Measurements from ENCODE around the gene CCNK. TPM values are rescaled to one million over a fixed set of nuclear protein-coding genes. Genes with fewer than 3 reads are reported as not detected.

CCNK gene
- total RNA-seq, 4 donors from 2014 or later, result 14.5 to 42.6 (median 31.3) TPM

DNA sequence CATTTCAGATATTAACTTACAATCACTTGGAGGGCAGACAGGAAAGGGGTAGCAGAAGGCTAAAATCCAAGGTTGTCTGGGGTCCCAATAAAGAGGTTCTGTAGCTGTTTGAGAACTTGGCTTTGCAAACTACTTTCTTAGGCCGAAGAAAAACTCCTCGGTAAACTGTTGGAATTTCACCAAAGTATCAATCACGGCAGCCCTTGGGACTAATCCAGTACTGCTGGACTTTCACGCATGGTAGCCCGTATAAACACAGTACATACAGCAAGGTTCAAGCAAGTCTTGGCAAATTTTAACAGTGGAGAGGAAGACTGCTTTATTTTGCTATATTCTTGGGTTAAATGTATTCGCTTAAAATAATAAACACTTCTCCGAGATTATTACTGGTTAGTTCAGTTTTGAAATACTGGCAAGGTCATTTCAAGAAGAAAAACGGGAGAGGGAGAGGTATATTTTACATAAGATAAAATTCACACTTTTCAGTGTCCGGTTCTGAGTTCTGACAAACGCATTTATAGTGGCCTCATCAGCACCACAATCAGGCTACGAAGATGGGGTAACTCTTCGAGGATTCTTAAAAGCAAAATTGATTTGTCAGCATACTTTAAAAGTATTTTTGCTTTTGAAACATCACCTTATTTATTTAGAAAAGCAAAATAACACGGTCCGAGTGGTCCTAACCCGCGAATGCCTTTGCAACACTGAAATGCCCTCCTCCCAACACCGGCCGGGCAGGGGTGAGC is 1.9 kb upstream of the CCNK start:
- peaks cover 25 to 52% (median 33%) of the 10 kb centered on the region in 4 donors for H3K4me1 ChIP-seq
- intact Hi-C loops (cut with DNase I; ENCODE audit: low total_unique reads), result no loop called here
- no peaks in the 10 kb centered on the region for H3K36me3 ChIP-seq
- in situ Hi-C loops (cut with MboI; ENCODE audit: low pct_ligation_motif_present in 1 of 4, low pct_unique_long_range_greater_than_20kb in 1 of 4, low sequenced_read_pairs in 3 of 4), result no loop called here
- TF ChIP-seq POLR2AphosphoS5 (IDR thresholded peaks at IDR 0.05), result no peak
- TF ChIP-seq, protein P1, sequence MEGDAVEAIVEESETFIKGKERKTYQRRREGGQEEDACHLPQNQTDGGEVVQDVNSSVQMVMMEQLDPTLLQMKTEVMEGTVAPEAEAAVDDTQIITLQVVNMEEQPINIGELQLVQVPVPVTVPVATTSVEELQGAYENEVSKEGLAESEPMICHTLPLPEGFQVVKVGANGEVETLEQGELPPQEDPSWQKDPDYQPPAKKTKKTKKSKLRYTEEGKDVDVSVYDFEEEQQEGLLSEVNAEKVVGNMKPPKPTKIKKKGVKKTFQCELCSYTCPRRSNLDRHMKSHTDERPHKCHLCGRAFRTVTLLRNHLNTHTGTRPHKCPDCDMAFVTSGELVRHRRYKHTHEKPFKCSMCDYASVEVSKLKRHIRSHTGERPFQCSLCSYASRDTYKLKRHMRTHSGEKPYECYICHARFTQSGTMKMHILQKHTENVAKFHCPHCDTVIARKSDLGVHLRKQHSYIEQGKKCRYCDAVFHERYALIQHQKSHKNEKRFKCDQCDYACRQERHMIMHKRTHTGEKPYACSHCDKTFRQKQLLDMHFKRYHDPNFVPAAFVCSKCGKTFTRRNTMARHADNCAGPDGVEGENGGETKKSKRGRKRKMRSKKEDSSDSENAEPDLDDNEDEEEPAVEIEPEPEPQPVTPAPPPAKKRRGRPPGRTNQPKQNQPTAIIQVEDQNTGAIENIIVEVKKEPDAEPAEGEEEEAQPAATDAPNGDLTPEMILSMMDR (IDR thresholded peaks at IDR 0.05), result no peak
- no peak for TF ChIP-seq POLR2A (IDR thresholded peaks at IDR 0.05)
- no peak for TF ChIP-seq EP300 (IDR thresholded peaks at IDR 0.05; ENCODE audit: low read depth)
- DNase-seq, result no peak
- H3K4me3 ChIP-seq, result peak overlapping the region; percentile 76 to 98 (median 93)
- H3K27ac ChIP-seq, result peak overlapping the region; percentile 93 to 99 (median 98)
- H3K9me3 ChIP-seq, result no peaks in the 10 kb centered on the region
- 9 to 22% methylated on average over 9 to 18 of the region's 18 CpGs for WGBS, 2 donors (ENCODE audit: low coverage in 1 of 2)
- no peaks in the 10 kb centered on the region for H3K27me3 ChIP-seq

DNA sequence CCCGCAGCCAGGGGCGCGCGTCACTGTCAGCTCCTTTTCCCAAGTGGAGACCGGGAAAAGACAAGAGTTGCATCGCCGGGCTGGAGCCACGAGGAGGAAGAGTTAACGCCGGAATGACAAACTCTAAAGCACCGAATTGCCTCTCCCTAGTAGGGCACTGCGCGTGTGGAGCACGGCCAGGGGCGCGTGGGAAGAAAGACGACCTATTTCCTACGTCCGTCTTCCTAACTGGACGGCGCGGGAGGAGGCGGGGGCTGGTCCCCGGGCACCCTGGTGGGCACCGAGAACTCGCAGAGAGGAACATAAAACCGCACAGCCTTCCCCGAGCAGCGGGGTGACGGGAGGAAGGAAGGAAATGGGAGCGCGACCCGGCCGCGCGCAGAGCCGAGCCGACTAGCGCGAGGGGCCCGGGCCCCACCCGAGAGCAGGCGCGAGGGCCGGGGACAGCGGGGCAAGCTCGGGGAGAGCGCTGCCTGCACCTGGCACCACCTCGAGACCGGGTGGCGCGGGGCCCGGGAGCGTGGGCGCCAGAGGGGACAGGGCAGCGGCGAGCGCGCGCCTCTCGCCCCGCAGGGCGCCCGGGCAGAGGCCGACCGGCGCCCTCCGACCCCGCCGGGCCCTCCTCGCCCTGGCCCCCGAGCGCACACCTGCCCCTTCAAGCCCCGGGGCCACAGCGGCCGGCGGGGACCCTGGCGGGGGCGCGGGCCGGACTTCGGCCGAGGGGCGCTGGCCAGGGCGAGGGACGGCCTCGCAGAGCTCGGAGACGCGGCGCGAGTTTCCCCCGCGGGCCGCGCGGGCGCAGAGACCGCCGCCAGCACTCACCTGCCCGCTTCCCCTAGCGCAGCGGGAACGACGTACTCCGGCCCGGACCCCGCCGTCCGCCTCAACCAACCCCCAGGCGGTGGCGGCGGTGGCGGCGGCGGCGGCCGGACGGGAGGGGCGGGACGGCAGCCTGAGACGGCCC is 1.0 kb upstream of the CCNK start, which contains the start of gene SETD3:
TSS of gene SETD3 (minus strand) at position 954 of the 964 bp plus-strand sequence. CDS start 15,054 bp downstream, outside the sequence.
- Histone ChIP-seq H3K4me1 (peaks cover 25 to 52% (median 30%) of the 10 kb centered on the region in 4 donors), H3K27me3 (no peaks in the 10 kb centered on the region), H3K9me3 (no peaks in the 10 kb centered on the region), H3K36me3 (no peaks in the 10 kb centered on the region), H3K27ac (peak within 1 kb of the TSS; percentile 93 to 99 (median 98)), H3K4me3 (peak within 1 kb of the TSS; percentile 89 to 98 (median 98))
- in situ Hi-C loops (cut with MboI; ENCODE audit: low pct_ligation_motif_present in 1 of 4, low pct_unique_long_range_greater_than_20kb in 1 of 4, low sequenced_read_pairs in 3 of 4), result no loop called here
- DNase-seq, result peak; percentile 63
- intact Hi-C loops (cut with DNase I; ENCODE audit: low total_unique reads), result no loop called here
- WGBS, 2 donors (ENCODE audit: low coverage in 1 of 2), result 0 to 1% methylated on average over 14 to 38 of the region's 122 CpGs
- TF ChIP-seq POLR2AphosphoS5 (IDR thresholded peaks at IDR 0.05), result peak; percentile 20 to 67 (median 60)
- TF ChIP-seq POLR2A (IDR thresholded peaks at IDR 0.05), result peak; percentile 49
- TF ChIP-seq, protein P1 (IDR thresholded peaks at IDR 0.05), result peak in 3 of 5 experiments; percentile 31 to 35 (median 34)
- TF ChIP-seq EP300 (IDR thresholded peaks at IDR 0.05; ENCODE audit: low read depth), result no peak

- intact Hi-C loops (cut with DNase I; ENCODE audit: low total_unique reads), result no loop called here
Measured at GRCh38 chr14:99481745-99482099, 513 bp downstream of the CCNK start.

More at GRCh38 chr14:99481745-99482099, 513 bp downstream of the CCNK start:
- in situ Hi-C loops (cut with MboI; ENCODE audit: low pct_ligation_motif_present in 1 of 4, low pct_unique_long_range_greater_than_20kb in 1 of 4, low sequenced_read_pairs in 3 of 4), result no loop called here
- H3K27me3 ChIP-seq, result no peaks in the 10 kb centered on the region
- WGBS, 2 donors (ENCODE audit: low coverage in 1 of 2), result 0% methylated on average over 1 to 17 of the region's 17 CpGs
- H3K36me3 ChIP-seq, result no peaks in the 10 kb centered on the region
- H3K27ac ChIP-seq, result peak overlapping the region; percentile 93 to 99 (median 97)
- H3K9me3 ChIP-seq, result no peaks in the 10 kb centered on the region
- peak overlapping the region; percentile 87 to 98 (median 93) for H3K4me3 ChIP-seq
- no peak for TF ChIP-seq EP300 (IDR thresholded peaks at IDR 0.05; ENCODE audit: low read depth)
- TF ChIP-seq POLR2AphosphoS5 (IDR thresholded peaks at IDR 0.05), result no peak
- TF ChIP-seq, protein P1 (IDR thresholded peaks at IDR 0.05), result no peak
- no peak for TF ChIP-seq POLR2A (IDR thresholded peaks at IDR 0.05)
- DNase-seq, result no peak
- H3K4me1 ChIP-seq, result peaks cover 25 to 48% (median 29%) of the 10 kb centered on the region in 4 donors

All from transverse colon (tissue), 4 donors.